Thyroid gland (tissue), 4 donors: ENCODE measurements around the gene JADE1. TPM values are rescaled to one million over a fixed set of nuclear protein-coding genes. Genes with fewer than 3 reads are reported as not detected.
A peak's percentile ranks its signal among the peaks of the same experiment; 100 is the strongest.

Source experiments
- DNase-seq, 2 donors: peaks; one replicate each; pipeline ENCODE4 v3.0.0-alpha.2; 2019
- H3K27ac ChIP-seq, 3 donors: fragments of 200-600 bp; sonication (generic); 1 replicate in 2 of 3; 2 replicates in 1 of 3; pipeline ENCODE4 v1.5.1; 2016 to 2019; ENCODE audit warnings: mild to moderate bottlenecking in 1 of 3, moderate library complexity in 1 of 3
- H3K27me3 ChIP-seq: fragments of 200-600 bp; sonication (generic); one replicate; pipeline ENCODE4 v1.5.1; 2019
- H3K36me3 ChIP-seq, 2 donors: fragments of 200-600 bp; sonication (generic); one replicate each; pipeline ENCODE4 v1.5.1; 2016 to 2019
- H3K4me1 ChIP-seq, 2 donors: fragments of 200-600 bp; sonication (generic); one replicate each; pipeline ENCODE4 v1.5.1; 2017 to 2019
- H3K4me3 ChIP-seq, 3 donors: fragments of 200-600 bp; sonication (generic); replicated peaks in 1 of 3; 1 replicate in 2 of 3; 2 replicates in 1 of 3; pipeline ENCODE4 v1.5.1; 2016; ENCODE audit warnings: mild to moderate bottlenecking in 1 of 3
- H3K9me3 ChIP-seq: fragments of 200-600 bp; sonication (generic); one replicate; pipeline ENCODE4 v1.5.1; 2017
- CTCF ChIP-seq, 6 experiments: fragments of 200-600 bp in 3 of 6; fragments of 450-650 bp in 3 of 6; sonication (generic) in 3 of 6; IDR thresholded peaks; one replicate each; pipeline ENCODE4 v1.5.1; 2016 to 2019; ENCODE audit warnings: antibody characterized with exemption in 6 of 6, mild to moderate bottlenecking in 2 of 6, inconsistent platforms in 1 of 6, moderate library complexity in 1 of 6
- POLR2A ChIP-seq, 2 donors: fragments of 450-650 bp; IDR thresholded peaks; one replicate each; pipeline ENCODE4 v1.6.1; 2017; ENCODE audit warnings: antibody characterized with exemption in 2 of 2, mild to moderate bottlenecking in 2 of 2, moderate library complexity in 1 of 2
- WGBS, 2 donors: methylation state at CpG; one replicate each; pipeline ENCODE4 v1.1.5; 2017; 5-methylcytosine and 5-hydroxymethylcytosine counted together
- intact Hi-C: fragments of 100-400 bp; cut with DNase I; formaldehyde crosslinking; loops from one replicate; pipeline ENCODE4 v1.15.1; 2023
- total RNA-seq, 4 donors: library from RNA; depleted of rRNA; stranded (reverse); fragments of >200 nt; gene quantifications; one replicate each; pipeline ENCODE4 v1.2.3, GENCODE V29; 2016

The JADE1 gene
- total RNA-seq, 4 donors from 2014 or later = 63.5 to 102 (median 74.4) TPM

GRCh38 chr4:128800284-128800683, 9.2 kb upstream of the JADE1 start:
- 92 to 93% methylated on average over 2 of the region's 2 CpGs for WGBS, 2 donors
- Histone ChIP-seq H3K27ac (no peak overlapping the region), H3K4me3 (no peak overlapping the region), H3K27me3 (no peaks in the 10 kb centered on the region), H3K36me3 (no peaks in the 10 kb centered on the region), H3K4me1 (no peaks in the 10 kb centered on the region), H3K9me3 (no peaks in the 10 kb centered on the region)
- intact Hi-C loops = no loop called here
- DNase-seq = no peak
- TF ChIP-seq POLR2A (IDR thresholded peaks at IDR 0.05) = no peak
- TF ChIP-seq CTCF (IDR thresholded peaks at IDR 0.05) = no peak

DNA sequence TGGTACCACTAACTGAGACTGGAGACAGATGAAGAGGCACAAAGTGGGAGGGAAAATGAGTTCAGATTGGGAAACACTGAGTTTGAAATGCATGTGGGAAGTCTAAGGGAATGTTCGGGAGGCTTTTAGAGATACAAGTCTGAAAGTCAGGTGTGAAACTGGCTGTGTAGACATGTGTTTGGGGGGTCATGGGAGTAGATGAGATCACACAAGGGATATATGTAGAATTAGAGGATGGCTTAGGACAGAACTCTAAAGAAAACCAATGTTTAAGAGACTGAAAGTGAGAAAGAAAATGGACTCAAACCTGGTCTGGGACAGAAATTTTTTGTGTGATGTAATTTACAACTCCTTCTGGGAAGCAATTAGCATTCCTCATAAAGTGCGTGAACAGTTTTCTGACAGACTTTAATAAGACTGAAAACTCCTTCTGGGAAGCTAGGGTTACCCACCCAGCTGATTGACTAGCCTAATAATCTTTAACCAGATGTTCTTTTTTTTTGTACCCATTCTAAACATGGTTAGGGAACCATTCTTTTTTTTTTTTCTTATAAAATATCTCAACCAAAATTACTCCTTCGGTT, 8.7 kb upstream of the JADE1 start:
- intact Hi-C loops = no loop called here
- H3K9me3 ChIP-seq = no peaks in the 10 kb centered on the region
- WGBS, 2 donors = 92 to 94% methylated on average over 3 of the region's 3 CpGs
- no peaks in the 10 kb centered on the region for H3K27me3 ChIP-seq
- H3K36me3 ChIP-seq = no peaks in the 10 kb centered on the region
- DNase-seq = no peak
- no peak for TF ChIP-seq POLR2A (IDR thresholded peaks at IDR 0.05)
- no peak for TF ChIP-seq CTCF (IDR thresholded peaks at IDR 0.05)
- H3K27ac ChIP-seq = no peak overlapping the region
- no peaks in the 10 kb centered on the region for H3K4me1 ChIP-seq
- H3K4me3 ChIP-seq = no peak overlapping the region

- Histone ChIP-seq H3K9me3 (no peaks in the 10 kb centered on the region), H3K27me3 (no peaks in the 10 kb centered on the region), H3K36me3 (no peaks in the 10 kb centered on the region), H3K4me1 (no peaks in the 10 kb centered on the region), H3K27ac (peak overlapping the region in 1 of 3 donors; percentile 27), H3K4me3 (no peak overlapping the region)
- intact Hi-C loops = no loop called here
- DNase-seq = no peak
- 84 to 92% methylated on average over 9 of the region's 9 CpGs for WGBS, 2 donors
- TF ChIP-seq CTCF (IDR thresholded peaks at IDR 0.05) (no peak), POLR2A (IDR thresholded peaks at IDR 0.05) (no peak)
These were observed 6.5 kb upstream of the JADE1 start for GRCh38 chr4:128802680-128803628.

DNA sequence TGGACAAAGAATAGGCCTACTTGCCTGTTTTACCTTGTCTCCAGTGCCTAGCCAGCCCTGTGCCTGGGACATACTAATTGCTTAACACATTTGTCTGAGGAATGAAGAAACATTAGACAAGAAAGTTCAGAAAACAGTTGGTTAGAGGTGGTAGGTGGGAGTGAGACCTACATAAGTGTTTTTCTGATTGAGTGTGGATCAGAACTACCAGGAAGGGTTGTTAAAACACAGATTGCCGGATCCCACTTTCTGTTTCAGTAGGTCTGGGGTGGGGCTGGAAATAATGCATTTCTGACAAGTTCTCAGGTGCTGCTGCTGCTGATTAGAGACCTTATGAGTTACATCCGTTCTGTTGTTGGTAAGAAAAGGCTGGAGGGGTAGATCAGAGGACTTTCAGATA, 5.7 kb upstream of the JADE1 start:
- H3K36me3 ChIP-seq = no peaks in the 10 kb centered on the region
- H3K4me3 ChIP-seq = no peak overlapping the region
- H3K27ac ChIP-seq = no peak overlapping the region
- no peaks in the 10 kb centered on the region for H3K27me3 ChIP-seq
- TF ChIP-seq CTCF (IDR thresholded peaks at IDR 0.05) = no peak
- no peak for TF ChIP-seq POLR2A (IDR thresholded peaks at IDR 0.05)
- H3K4me1 ChIP-seq = peaks cover 0 to under 1% of the 10 kb centered on the region in 2 donors
- no peak for DNase-seq
- intact Hi-C loops = no loop called here
- 74 to 80% methylated on average over 2 of the region's 2 CpGs for WGBS, 2 donors
- no peaks in the 10 kb centered on the region for H3K9me3 ChIP-seq
